Measurements from ENCODE around the gene RNF150.

Gene RNF150

DNA sequence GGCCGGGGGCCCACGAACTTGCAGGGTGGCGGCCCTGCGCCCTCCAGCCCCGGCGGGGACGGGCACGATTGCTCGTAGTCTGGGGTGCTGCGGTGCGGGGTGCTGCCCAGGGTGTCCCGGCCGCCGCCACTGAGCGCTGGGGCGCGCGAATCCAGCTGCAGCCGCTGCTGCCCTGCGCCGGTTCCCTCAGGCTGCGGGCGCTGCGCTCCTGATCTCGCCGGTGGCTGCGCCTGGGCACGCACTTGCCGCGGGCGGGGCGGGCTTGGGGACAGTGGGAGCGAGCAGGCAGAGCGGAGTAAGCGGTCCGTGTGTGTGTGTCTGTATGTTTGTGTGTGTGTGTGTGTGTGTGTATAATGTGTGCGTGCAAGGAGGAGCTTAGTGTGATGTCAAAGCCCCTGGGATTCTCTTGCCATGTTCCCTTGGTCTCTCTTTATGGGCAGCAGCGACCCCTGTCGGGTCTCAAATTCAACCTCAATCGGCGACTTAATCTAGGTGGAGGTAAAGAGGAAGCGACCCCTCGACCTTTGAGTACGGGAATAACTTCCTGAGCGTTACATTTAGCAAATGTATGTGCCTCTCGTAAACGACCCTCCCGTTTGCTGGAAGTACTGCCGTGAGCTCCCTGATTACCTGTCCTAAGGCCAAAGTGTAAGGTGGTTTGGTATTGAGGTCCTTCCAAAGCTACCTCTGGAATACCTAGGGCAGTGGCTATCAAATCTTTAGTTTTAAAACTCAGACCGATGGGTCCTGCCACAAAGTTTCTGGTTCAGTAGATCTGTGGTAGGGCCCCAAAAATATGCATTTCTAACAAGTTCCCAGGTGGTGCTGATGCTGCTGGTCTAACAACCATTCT, at the start of gene RNF150 (continued):
- TF ChIP-seq, protein P1, sequence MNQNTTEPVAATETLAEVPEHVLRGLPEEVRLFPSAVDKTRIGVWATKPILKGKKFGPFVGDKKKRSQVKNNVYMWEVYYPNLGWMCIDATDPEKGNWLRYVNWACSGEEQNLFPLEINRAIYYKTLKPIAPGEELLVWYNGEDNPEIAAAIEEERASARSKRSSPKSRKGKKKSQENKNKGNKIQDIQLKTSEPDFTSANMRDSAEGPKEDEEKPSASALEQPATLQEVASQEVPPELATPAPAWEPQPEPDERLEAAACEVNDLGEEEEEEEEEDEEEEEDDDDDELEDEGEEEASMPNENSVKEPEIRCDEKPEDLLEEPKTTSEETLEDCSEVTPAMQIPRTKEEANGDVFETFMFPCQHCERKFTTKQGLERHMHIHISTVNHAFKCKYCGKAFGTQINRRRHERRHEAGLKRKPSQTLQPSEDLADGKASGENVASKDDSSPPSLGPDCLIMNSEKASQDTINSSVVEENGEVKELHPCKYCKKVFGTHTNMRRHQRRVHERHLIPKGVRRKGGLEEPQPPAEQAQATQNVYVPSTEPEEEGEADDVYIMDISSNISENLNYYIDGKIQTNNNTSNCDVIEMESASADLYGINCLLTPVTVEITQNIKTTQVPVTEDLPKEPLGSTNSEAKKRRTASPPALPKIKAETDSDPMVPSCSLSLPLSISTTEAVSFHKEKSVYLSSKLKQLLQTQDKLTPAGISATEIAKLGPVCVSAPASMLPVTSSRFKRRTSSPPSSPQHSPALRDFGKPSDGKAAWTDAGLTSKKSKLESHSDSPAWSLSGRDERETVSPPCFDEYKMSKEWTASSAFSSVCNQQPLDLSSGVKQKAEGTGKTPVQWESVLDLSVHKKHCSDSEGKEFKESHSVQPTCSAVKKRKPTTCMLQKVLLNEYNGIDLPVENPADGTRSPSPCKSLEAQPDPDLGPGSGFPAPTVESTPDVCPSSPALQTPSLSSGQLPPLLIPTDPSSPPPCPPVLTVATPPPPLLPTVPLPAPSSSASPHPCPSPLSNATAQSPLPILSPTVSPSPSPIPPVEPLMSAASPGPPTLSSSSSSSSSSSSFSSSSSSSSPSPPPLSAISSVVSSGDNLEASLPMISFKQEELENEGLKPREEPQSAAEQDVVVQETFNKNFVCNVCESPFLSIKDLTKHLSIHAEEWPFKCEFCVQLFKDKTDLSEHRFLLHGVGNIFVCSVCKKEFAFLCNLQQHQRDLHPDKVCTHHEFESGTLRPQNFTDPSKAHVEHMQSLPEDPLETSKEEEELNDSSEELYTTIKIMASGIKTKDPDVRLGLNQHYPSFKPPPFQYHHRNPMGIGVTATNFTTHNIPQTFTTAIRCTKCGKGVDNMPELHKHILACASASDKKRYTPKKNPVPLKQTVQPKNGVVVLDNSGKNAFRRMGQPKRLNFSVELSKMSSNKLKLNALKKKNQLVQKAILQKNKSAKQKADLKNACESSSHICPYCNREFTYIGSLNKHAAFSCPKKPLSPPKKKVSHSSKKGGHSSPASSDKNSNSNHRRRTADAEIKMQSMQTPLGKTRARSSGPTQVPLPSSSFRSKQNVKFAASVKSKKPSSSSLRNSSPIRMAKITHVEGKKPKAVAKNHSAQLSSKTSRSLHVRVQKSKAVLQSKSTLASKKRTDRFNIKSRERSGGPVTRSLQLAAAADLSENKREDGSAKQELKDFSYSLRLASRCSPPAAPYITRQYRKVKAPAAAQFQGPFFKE (tag by site-specific recombination; IDR thresholded peaks at IDR 0.05; ENCODE audit: borderline replicate concordance) = no peak
- TF ChIP-seq GLIS1 (tag by site-specific recombination; IDR thresholded peaks at IDR 0.05) (peak; percentile 67), ZNF354C (tag by site-specific recombination; IDR thresholded peaks at IDR 0.05; ENCODE audit: borderline replicate concordance, low read depth) (no peak), ZNF560 (tag by site-specific recombination; IDR thresholded peaks at IDR 0.05; ENCODE audit: borderline replicate concordance) (no peak), BCL11A (tag by site-specific recombination; IDR thresholded peaks at IDR 0.05; ENCODE audit: low read depth) (0 out of 2 replicates have a peak, but pooled peaks have one; percentile 32), ZNF521 (tag by site-specific recombination; IDR thresholded peaks at IDR 0.05) (no peak), KLF7 (tag by site-specific recombination; IDR thresholded peaks at IDR 0.05; ENCODE audit: borderline replicate concordance) (0 out of 2 replicates have a peak, but pooled peaks have one; percentile 35), MEIS1 (CRISPR knock-in tag; IDR thresholded peaks at IDR 0.05; ENCODE audit: borderline replicate concordance) (no peak), SP2 (tag by site-specific recombination; IDR thresholded peaks at IDR 0.05) (no peak), ZNF629 (tag by site-specific recombination; IDR thresholded peaks at IDR 0.05) (peak; percentile 92), ZNF311 (tag by site-specific recombination; IDR thresholded peaks at IDR 0.05; ENCODE audit: borderline replicate concordance) (no peak), ZBTB17 (tag by site-specific recombination; IDR thresholded peaks at IDR 0.05) (peak; percentile 87), SCRT2 (tag by site-specific recombination; IDR thresholded peaks at IDR 0.05) (no peak), KLF16 (tag by site-specific recombination; IDR thresholded peaks at IDR 0.05) (peak; percentile 85), YY1 (tag by site-specific recombination; IDR thresholded peaks at IDR 0.05) (no peak), GLI4 (tag by site-specific recombination; IDR thresholded peaks at IDR 0.05) (peak; percentile 86; the same call in 1 of the 2 replicates), ZNF677 (tag by site-specific recombination; IDR thresholded peaks at IDR 0.05) (no peak), ZNF335 (tag by site-specific recombination; conservative IDR thresholded peaks at IDR 0.05) (peak; percentile 88)
- TF ChIP-seq, protein P2, sequence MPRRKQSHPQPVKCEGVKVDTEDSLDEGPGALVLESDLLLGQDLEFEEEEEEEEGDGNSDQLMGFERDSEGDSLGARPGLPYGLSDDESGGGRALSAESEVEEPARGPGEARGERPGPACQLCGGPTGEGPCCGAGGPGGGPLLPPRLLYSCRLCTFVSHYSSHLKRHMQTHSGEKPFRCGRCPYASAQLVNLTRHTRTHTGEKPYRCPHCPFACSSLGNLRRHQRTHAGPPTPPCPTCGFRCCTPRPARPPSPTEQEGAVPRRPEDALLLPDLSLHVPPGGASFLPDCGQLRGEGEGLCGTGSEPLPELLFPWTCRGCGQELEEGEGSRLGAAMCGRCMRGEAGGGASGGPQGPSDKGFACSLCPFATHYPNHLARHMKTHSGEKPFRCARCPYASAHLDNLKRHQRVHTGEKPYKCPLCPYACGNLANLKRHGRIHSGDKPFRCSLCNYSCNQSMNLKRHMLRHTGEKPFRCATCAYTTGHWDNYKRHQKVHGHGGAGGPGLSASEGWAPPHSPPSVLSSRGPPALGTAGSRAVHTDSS (tag by site-specific recombination; IDR thresholded peaks at IDR 0.05) = no peak
- TF ChIP-seq, protein P3, sequence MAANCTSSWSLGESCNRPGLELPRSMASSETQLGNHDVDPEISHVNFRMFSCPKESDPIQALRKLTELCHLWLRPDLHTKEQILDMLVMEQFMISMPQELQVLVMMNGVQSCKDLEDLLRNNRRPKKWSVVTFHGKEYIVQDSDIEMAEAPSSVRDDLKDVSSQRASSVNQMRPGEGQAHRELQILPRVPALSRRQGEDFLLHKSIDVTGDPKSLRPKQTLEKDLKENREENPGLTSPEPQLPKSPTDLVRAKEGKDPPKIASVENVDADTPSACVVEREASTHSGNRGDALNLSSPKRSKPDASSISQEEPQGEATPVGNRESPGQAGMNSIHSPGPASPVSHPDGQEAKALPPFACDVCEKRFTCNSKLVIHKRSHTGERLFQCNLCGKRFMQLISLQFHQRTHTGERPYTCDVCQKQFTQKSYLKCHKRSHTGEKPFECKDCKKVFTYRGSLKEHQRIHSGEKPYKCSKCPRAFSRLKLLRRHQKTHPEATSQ (tag by site-specific recombination; IDR thresholded peaks at IDR 0.05) = no peak
- TF ChIP-seq, protein P4, sequence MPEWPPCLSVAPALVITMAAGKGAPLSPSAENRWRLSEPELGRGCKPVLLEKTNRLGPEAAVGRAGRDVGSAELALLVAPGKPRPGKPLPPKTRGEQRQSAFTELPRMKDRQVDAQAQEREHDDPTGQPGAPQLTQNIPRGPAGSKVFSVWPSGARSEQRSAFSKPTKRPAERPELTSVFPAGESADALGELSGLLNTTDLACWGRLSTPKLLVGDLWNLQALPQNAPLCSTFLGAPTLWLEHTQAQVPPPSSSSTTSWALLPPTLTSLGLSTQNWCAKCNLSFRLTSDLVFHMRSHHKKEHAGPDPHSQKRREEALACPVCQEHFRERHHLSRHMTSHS (tag by site-specific recombination; IDR thresholded peaks at IDR 0.05) = no peak
- TF ChIP-seq, protein P5, sequence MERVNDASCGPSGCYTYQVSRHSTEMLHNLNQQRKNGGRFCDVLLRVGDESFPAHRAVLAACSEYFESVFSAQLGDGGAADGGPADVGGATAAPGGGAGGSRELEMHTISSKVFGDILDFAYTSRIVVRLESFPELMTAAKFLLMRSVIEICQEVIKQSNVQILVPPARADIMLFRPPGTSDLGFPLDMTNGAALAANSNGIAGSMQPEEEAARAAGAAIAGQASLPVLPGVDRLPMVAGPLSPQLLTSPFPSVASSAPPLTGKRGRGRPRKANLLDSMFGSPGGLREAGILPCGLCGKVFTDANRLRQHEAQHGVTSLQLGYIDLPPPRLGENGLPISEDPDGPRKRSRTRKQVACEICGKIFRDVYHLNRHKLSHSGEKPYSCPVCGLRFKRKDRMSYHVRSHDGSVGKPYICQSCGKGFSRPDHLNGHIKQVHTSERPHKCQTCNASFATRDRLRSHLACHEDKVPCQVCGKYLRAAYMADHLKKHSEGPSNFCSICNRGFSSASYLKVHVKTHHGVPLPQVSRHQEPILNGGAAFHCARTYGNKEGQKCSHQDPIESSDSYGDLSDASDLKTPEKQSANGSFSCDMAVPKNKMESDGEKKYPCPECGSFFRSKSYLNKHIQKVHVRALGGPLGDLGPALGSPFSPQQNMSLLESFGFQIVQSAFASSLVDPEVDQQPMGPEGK (tag by site-specific recombination; IDR thresholded peaks at IDR 0.05) = peak; percentile 81
- TF ChIP-seq, protein P6, sequence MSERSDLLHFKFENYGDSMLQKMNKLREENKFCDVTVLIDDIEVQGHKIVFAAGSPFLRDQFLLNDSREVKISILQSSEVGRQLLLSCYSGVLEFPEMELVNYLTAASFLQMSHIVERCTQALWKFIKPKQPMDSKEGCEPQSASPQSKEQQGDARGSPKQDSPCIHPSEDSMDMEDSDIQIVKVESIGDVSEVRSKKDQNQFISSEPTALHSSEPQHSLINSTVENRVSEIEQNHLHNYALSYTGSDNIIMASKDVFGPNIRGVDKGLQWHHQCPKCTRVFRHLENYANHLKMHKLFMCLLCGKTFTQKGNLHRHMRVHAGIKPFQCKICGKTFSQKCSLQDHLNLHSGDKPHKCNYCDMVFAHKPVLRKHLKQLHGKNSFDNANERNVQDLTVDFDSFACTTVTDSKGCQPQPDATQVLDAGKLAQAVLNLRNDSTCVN (tag by site-specific recombination; optimal IDR thresholded peaks at IDR 0.05) = peak; percentile 91
